ENCODE measurements around the gene ULK1. TPM values are rescaled to one million over a fixed set of nuclear protein-coding genes. Genes with fewer than 3 reads are reported as not detected.

ULK1 gene
- total and polyA plus RNA-seq, 2 experiments from 2014 or later = 8.4 to 33.8 TPM

- Histone ChIP-seq H3K4me1 (ENCODE audit: insufficient read depth) (no peaks in the 10 kb centered on the region), H3K4me3 (no peak overlapping the region), H3K4me2 (no peak overlapping the region), H3K36me3 (ENCODE audit: insufficient read depth) (peaks cover 5% of the 10 kb centered on the region; the same call in 1 of the 2 replicates), H3K79me2 (replicated peaks; ENCODE audit: insufficient read depth) (peaks cover 87% of the 10 kb centered on the region), H4K20me1 (replicated peaks; ENCODE audit: insufficient read depth) (peaks cover 43% of the 10 kb centered on the region), H3F3A (replicated peaks; ENCODE audit: low read depth) (no peaks in the 10 kb centered on the region), H2AFZ (no peak overlapping the region), H3K9me2 (ENCODE audit: insufficient read depth) (no peaks in the 10 kb centered on the region), H3K27me3 (ENCODE audit: insufficient read depth) (no peaks in the 10 kb centered on the region), H3K27ac (ENCODE audit: low read depth) (no peak overlapping the region)
- Mint-ChIP-seq H3K27me3 (ENCODE audit: insufficient read depth, low read depth, poor library complexity) (no peaks in the 10 kb centered on the region), H3K4me3 (no peak overlapping the region), H3K36me3 (ENCODE audit: low read depth) (peaks cover 13% of the 10 kb centered on the region), H3K9me3 (no peaks in the 10 kb centered on the region), H3K4me1 (peaks cover 6% of the 10 kb centered on the region), H3K27ac (no peak overlapping the region)
- TF ChIP-seq ZNF331 (CRISPR knock-in tag; IDR thresholded peaks at IDR 0.05; ENCODE audit: low read depth) (no peak), CREB1 (CRISPR knock-in tag; IDR thresholded peaks at IDR 0.05; ENCODE audit: low read depth) (no peak), JUNB (IDR thresholded peaks at IDR 0.05; ENCODE audit: unreplicated experiment) (no peak), ZNF462 (CRISPR knock-in tag; IDR thresholded peaks at IDR 0.05) (no peak), ZNF114 (CRISPR knock-in tag; IDR thresholded peaks at IDR 0.05) (no peak)
- no peak for DNase-seq (ENCODE audit: low spot score)
- ATAC-seq = no peak
Measured at GRCh38 chr12:131962069-131962468, 67.6 kb downstream of the ULK1 start.

GRCh38 chr12:131963381-131963780 is 69.0 kb downstream of the ULK1 start:
- ATAC-seq (no peak), DNase-seq (ENCODE audit: low spot score) (peak; percentile 43)
- peaks cover 13% of the 10 kb centered on the region for H3K36me3 Mint-ChIP-seq (ENCODE audit: low read depth)
- no peaks in the 10 kb centered on the region for H3K9me3 Mint-ChIP-seq
- no peaks in the 10 kb centered on the region for H3K27me3 Mint-ChIP-seq (ENCODE audit: insufficient read depth, low read depth, poor library complexity)
- Histone ChIP-seq H3F3A (replicated peaks; ENCODE audit: low read depth) (no peaks in the 10 kb centered on the region), H3K27me3 (ENCODE audit: insufficient read depth) (no peaks in the 10 kb centered on the region), H3K4me1 (ENCODE audit: insufficient read depth) (no peaks in the 10 kb centered on the region), H3K4me3 (no peak overlapping the region), H3K36me3 (ENCODE audit: insufficient read depth) (peaks cover 5% of the 10 kb centered on the region; the same call in 1 of the 2 replicates), H3K27ac (ENCODE audit: low read depth) (no peak overlapping the region), H2AFZ (no peak overlapping the region), H3K9me2 (ENCODE audit: insufficient read depth) (no peaks in the 10 kb centered on the region), H4K20me1 (replicated peaks; ENCODE audit: insufficient read depth) (peaks cover 37% of the 10 kb centered on the region), H3K4me2 (no peak overlapping the region), H3K79me2 (replicated peaks; ENCODE audit: insufficient read depth) (peaks cover 87% of the 10 kb centered on the region)
- no peak overlapping the region for H3K27ac Mint-ChIP-seq
- H3K4me3 Mint-ChIP-seq = no peak overlapping the region
- TF ChIP-seq REST (IDR thresholded peaks at IDR 0.05; ENCODE audit: unreplicated experiment) = no peak
- TF ChIP-seq ZNF331 (CRISPR knock-in tag; IDR thresholded peaks at IDR 0.05; ENCODE audit: low read depth) = no peak
- TF ChIP-seq ZNF114 (CRISPR knock-in tag; IDR thresholded peaks at IDR 0.05) = no peak
- no peaks in the 10 kb centered on the region for H3K4me1 Mint-ChIP-seq
